Liver (tissue), 9 donors: ENCODE results near the gene YAE1. TPM values are rescaled to one million over a fixed set of nuclear protein-coding genes. Genes with fewer than 3 reads are reported as not detected.

ENCODE experiments used
- DNase-seq: peaks from one replicate; pipeline ENCODE4 v3.0.0-alpha.2; 2017; ENCODE audit warnings: low spot score
- H3K27ac ChIP-seq, 2 donors: one replicate each; pipeline ENCODE4 v1.7.0; 2013; ENCODE audit warnings: inconsistent platforms in 2 of 2, low read length in 2 of 2, control low read depth in 1 of 2, low read depth in 1 of 2, mild to moderate bottlenecking in 1 of 2
- H3K27me3 ChIP-seq, 4 donors: one replicate each; pipeline versions ENCODE4 v1.6.1 to v1.7.0; 2013; ENCODE audit warnings: low read length in 3 of 4, inconsistent platforms in 1 of 4, mild to moderate bottlenecking in 1 of 4, moderate library complexity in 1 of 4; ENCODE audit not compliant: control insufficient read depth in 4 of 4, insufficient read depth in 4 of 4
- H3K36me3 ChIP-seq, 4 donors: one replicate each; pipeline versions ENCODE4 v1.6.1 to v1.7.0; 2013; ENCODE audit warnings: low read length in 3 of 4, mild to moderate bottlenecking in 3 of 4, low read depth in 1 of 4, moderate library complexity in 1 of 4; ENCODE audit not compliant: control insufficient read depth in 4 of 4, insufficient read depth in 3 of 4
- H3K4me1 ChIP-seq, 4 donors: one replicate each; pipeline versions ENCODE4 v1.6.1 to v1.7.0; 2013; ENCODE audit warnings: low read length in 3 of 4, mild to moderate bottlenecking in 3 of 4, moderate library complexity in 1 of 4; ENCODE audit not compliant: control insufficient read depth in 4 of 4, insufficient read depth in 4 of 4
- H3K4me3 ChIP-seq, 3 donors: one replicate each; pipeline versions ENCODE4 v1.6.1 to v1.7.0; 2013; ENCODE audit warnings: low read length in 3 of 3, control low read depth in 1 of 3, low read depth in 1 of 3, mild to moderate bottlenecking in 1 of 3
- H3K9ac ChIP-seq, 2 donors: one replicate each; pipeline ENCODE4 v1.7.0; 2013; ENCODE audit warnings: low read length in 2 of 2, mild to moderate bottlenecking in 2 of 2, moderate library complexity in 2 of 2, control low read depth in 1 of 2, low read depth in 1 of 2
- H3K9me3 ChIP-seq, 4 donors: one replicate each; pipeline versions ENCODE4 v1.6.1 to v1.7.0; 2013; ENCODE audit warnings: low read length in 3 of 4; ENCODE audit not compliant: control insufficient read depth in 4 of 4
- ATF3 ChIP-seq: IDR thresholded peaks from 2 replicates; pipeline ENCODE4 v1.6.1; 2016; ENCODE audit warnings: antibody characterized with exemption
- EGR1 ChIP-seq, 2 donors: IDR thresholded peaks; 2 replicates each; pipeline ENCODE4 v1.6.1; 2016 to 2018; ENCODE audit warnings: antibody characterized with exemption in 2 of 2, low read depth in 2 of 2
- FOXA1 ChIP-seq: IDR thresholded peaks from 2 replicates; pipeline ENCODE4 v1.6.1; 2016; ENCODE audit warnings: antibody characterized with exemption
- FOXA2 ChIP-seq: IDR thresholded peaks from 2 replicates; pipeline ENCODE4 v1.6.1; 2016; ENCODE audit warnings: antibody characterized with exemption
- GABPA ChIP-seq, 2 donors: IDR thresholded peaks in 1 of 2; conservative IDR thresholded peaks in 1 of 2; 2 replicates each; pipeline ENCODE4 v1.6.1; 2016; ENCODE audit warnings: antibody characterized with exemption in 2 of 2, mild to moderate bottlenecking in 1 of 2, moderate library complexity in 1 of 2
- HNF4A ChIP-seq, 2 donors: conservative IDR thresholded peaks; 2 replicates each; pipeline ENCODE4 v1.6.1; 2016; ENCODE audit warnings: antibody characterized with exemption in 2 of 2, mild to moderate bottlenecking in 2 of 2
- HNF4G ChIP-seq: IDR thresholded peaks from 2 replicates; pipeline ENCODE4 v1.6.1; 2016; ENCODE audit warnings: antibody characterized with exemption
- JUND ChIP-seq, 2 donors: IDR thresholded peaks; 2 replicates each; pipeline ENCODE4 v1.6.1; 2016; ENCODE audit warnings: antibody characterized with exemption in 2 of 2
- NR2F2 ChIP-seq: IDR thresholded peaks from 2 replicates; pipeline ENCODE4 v1.6.1; 2016; ENCODE audit warnings: antibody characterized with exemption
- RAD21 ChIP-seq, 2 donors: IDR thresholded peaks; 2 replicates each; pipeline ENCODE4 v1.6.1; 2016; ENCODE audit warnings: antibody characterized with exemption in 2 of 2, mild to moderate bottlenecking in 2 of 2
- RXRA ChIP-seq, 2 donors: IDR thresholded peaks; 2 replicates each; pipeline ENCODE4 v1.6.1; 2017 to 2018; ENCODE audit warnings: antibody characterized with exemption in 2 of 2, mild to moderate bottlenecking in 1 of 2
- SP1 ChIP-seq: IDR thresholded peaks from 2 replicates; pipeline ENCODE4 v1.6.1; 2018; ENCODE audit warnings: antibody characterized with exemption, mild to moderate bottlenecking
- TAF1 ChIP-seq: conservative IDR thresholded peaks from 2 replicates; pipeline ENCODE4 v1.6.1; 2016; ENCODE audit warnings: antibody characterized with exemption, mild to moderate bottlenecking
- YY1 ChIP-seq: IDR thresholded peaks from 2 replicates; pipeline ENCODE4 v1.6.1; 2016; ENCODE audit warnings: antibody characterized with exemption, mild to moderate bottlenecking
- WGBS: extraction: QIAGEN DNeasy Blood & Tissue Kit; methylation state at CpG from one replicate; pipeline ENCODE4 v1.1.7; 2013; 5-methylcytosine and 5-hydroxymethylcytosine counted together
- polyA plus RNA-seq, 2 donors: library from polyadenylated mRNA; stranded (reverse) in 1 of 2; unstranded in 1 of 2; fragments of 200-250 nt in 1 of 2; fragments of >200 nt in 1 of 2; fragmentation: Nextera tagmentation in 1 of 2; extraction: Ambion mirVana in 1 of 2; gene quantifications; one replicate each; pipeline versions ENCODE4 v1.2.1 to v1.2.3, GENCODE V29; 2013 to 2015
- total RNA-seq, 2 donors: library from RNA; depleted of rRNA; stranded (reverse); fragments of >200 nt; gene quantifications; one replicate each; pipeline ENCODE4 v1.2.3, GENCODE V29; 2014
- TF ChIP-seq, protein P1 (sequence below): IDR thresholded peaks from 2 replicates; pipeline ENCODE4 v1.6.1; 2016; ENCODE audit warnings: antibody characterized with exemption
- TF ChIP-seq, protein P2 (sequence below): fragments of 150-350 bp; IDR thresholded peaks from 2 replicates; pipeline ENCODE4 v1.5.1; 2017; ENCODE audit warnings: improper control_type of control experiment, low read depth, low read length; ENCODE audit not compliant: missing input control
- TF ChIP-seq, protein P3 (sequence below): IDR thresholded peaks from 2 replicates; pipeline ENCODE4 v1.6.1; 2016; ENCODE audit warnings: antibody characterized with exemption
- TF ChIP-seq, protein P4 (sequence below): IDR thresholded peaks from 2 replicates; pipeline ENCODE4 v1.6.1; 2016; ENCODE audit warnings: antibody characterized with exemption, mild to moderate bottlenecking
- donor health status: healthy.
- donor health status: healthy.
- donor health status: healthy.
- donor health status: healthy.
- donor health status: healthy.

The YAE1 gene
- total and polyA plus RNA-seq, 4 donors = 6.7 to 12.0 (median 9.9) TPM

DNA sequence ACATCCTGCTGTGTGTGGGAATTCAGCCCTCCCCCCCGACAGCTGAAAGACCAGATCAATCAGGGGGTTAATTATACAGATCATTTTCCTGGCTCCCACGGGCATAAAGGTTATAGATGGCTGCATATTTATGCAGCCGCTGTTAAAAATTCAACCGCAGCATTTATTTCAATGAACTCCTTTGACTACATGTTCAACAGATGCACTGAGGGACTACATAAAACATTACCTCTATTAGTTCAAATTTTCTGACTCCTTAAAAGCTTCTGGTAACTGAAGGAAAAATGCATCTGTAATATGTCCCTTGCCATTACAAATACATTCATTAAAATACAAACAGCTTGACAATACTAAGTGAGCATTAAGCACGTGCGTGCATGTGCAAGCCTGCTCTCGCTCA lies 49.7 kb upstream of the YAE1 start:
- no peaks in the 10 kb centered on the region for H3K27me3 ChIP-seq

More for the DNA sequence above, 49.7 kb upstream of the YAE1 start:
- Histone ChIP-seq H3K9ac (no peak overlapping the region), H3K4me1 (peaks cover 0 to 3% (median 0%) of the 10 kb centered on the region in 4 donors), H3K9me3 (no peaks in the 10 kb centered on the region), H3K27ac (no peak overlapping the region), H3K36me3 (no peaks in the 10 kb centered on the region), H3K4me3 (no peak overlapping the region)
- no peak for DNase-seq
- 86% methylated on average over 7 of the region's 7 CpGs for WGBS
- TF ChIP-seq RAD21 (IDR thresholded peaks at IDR 0.05) (no peak), TAF1 (no peak), FOXA1 (no peak), SP1 (no peak), GABPA (IDR thresholded peaks at IDR 0.05 in 1 of 2, conservative IDR thresholded peaks at IDR 0.05 in 1 of 2) (no peak), HNF4A (conservative IDR thresholded peaks at IDR 0.05) (no peak), RXRA (IDR thresholded peaks at IDR 0.05) (no peak), NR2F2 (no peak), ATF3 (no peak), JUND (IDR thresholded peaks at IDR 0.05) (no peak), HNF4G (no peak), YY1 (no peak), EGR1 (IDR thresholded peaks at IDR 0.05; ENCODE audit: low read depth in 2 of 2) (no peak), FOXA2 (no peak)
- TF ChIP-seq, protein P1, sequence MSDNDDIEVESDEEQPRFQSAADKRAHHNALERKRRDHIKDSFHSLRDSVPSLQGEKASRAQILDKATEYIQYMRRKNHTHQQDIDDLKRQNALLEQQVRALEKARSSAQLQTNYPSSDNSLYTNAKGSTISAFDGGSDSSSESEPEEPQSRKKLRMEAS = no peak
- TF ChIP-seq, protein P2, sequence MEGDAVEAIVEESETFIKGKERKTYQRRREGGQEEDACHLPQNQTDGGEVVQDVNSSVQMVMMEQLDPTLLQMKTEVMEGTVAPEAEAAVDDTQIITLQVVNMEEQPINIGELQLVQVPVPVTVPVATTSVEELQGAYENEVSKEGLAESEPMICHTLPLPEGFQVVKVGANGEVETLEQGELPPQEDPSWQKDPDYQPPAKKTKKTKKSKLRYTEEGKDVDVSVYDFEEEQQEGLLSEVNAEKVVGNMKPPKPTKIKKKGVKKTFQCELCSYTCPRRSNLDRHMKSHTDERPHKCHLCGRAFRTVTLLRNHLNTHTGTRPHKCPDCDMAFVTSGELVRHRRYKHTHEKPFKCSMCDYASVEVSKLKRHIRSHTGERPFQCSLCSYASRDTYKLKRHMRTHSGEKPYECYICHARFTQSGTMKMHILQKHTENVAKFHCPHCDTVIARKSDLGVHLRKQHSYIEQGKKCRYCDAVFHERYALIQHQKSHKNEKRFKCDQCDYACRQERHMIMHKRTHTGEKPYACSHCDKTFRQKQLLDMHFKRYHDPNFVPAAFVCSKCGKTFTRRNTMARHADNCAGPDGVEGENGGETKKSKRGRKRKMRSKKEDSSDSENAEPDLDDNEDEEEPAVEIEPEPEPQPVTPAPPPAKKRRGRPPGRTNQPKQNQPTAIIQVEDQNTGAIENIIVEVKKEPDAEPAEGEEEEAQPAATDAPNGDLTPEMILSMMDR = no peak
- TF ChIP-seq, protein P3, sequence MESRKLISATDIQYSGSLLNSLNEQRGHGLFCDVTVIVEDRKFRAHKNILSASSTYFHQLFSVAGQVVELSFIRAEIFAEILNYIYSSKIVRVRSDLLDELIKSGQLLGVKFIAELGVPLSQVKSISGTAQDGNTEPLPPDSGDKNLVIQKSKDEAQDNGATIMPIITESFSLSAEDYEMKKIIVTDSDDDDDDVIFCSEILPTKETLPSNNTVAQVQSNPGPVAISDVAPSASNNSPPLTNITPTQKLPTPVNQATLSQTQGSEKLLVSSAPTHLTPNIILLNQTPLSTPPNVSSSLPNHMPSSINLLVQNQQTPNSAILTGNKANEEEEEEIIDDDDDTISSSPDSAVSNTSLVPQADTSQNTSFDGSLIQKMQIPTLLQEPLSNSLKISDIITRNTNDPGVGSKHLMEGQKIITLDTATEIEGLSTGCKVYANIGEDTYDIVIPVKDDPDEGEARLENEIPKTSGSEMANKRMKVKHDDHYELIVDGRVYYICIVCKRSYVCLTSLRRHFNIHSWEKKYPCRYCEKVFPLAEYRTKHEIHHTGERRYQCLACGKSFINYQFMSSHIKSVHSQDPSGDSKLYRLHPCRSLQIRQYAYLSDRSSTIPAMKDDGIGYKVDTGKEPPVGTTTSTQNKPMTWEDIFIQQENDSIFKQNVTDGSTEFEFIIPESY = no peak
- TF ChIP-seq, protein P4, sequence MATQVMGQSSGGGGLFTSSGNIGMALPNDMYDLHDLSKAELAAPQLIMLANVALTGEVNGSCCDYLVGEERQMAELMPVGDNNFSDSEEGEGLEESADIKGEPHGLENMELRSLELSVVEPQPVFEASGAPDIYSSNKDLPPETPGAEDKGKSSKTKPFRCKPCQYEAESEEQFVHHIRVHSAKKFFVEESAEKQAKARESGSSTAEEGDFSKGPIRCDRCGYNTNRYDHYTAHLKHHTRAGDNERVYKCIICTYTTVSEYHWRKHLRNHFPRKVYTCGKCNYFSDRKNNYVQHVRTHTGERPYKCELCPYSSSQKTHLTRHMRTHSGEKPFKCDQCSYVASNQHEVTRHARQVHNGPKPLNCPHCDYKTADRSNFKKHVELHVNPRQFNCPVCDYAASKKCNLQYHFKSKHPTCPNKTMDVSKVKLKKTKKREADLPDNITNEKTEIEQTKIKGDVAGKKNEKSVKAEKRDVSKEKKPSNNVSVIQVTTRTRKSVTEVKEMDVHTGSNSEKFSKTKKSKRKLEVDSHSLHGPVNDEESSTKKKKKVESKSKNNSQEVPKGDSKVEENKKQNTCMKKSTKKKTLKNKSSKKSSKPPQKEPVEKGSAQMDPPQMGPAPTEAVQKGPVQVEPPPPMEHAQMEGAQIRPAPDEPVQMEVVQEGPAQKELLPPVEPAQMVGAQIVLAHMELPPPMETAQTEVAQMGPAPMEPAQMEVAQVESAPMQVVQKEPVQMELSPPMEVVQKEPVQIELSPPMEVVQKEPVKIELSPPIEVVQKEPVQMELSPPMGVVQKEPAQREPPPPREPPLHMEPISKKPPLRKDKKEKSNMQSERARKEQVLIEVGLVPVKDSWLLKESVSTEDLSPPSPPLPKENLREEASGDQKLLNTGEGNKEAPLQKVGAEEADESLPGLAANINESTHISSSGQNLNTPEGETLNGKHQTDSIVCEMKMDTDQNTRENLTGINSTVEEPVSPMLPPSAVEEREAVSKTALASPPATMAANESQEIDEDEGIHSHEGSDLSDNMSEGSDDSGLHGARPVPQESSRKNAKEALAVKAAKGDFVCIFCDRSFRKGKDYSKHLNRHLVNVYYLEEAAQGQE = no peak
